ENCODE results near the gene RCAN3. TPM values are rescaled to one million over a fixed set of nuclear protein-coding genes. Genes with fewer than 3 reads are reported as not detected.
"Not testable (repeated sequence)": the region's sequence is repeated elsewhere in the genome, so short reads cannot be mapped to it uniquely, and the experiment has no call there.

The RCAN3 gene
- total RNA-seq, 1 donor from 2014 or later = 5.1 TPM

DNA sequence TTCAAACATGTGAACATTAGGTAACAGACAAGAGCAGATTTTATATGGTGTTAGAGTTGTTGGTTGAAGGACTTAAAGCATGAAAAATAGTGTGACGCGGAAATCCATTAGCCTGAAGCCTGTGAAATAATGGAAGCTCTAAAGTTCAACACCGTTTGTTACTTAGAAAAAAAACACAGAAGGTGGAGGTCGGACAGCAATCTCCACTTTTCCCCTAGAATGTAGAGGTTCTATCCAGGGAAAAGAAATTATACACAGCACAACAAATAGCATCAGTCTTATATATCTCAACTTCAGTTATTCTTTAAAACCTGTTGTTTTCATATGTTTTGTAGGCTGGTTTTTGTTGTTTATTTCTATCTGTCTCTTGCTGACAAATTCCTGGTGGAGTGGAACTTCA is 1.9 kb downstream of the RCAN3 start:
- intact Hi-C loops (cut with DNase I) = loop anchor here (5.0 kb wide), 1 partner anchor 87 kb away; the partner anchor contains the start of gene NIPAL3

DNA sequence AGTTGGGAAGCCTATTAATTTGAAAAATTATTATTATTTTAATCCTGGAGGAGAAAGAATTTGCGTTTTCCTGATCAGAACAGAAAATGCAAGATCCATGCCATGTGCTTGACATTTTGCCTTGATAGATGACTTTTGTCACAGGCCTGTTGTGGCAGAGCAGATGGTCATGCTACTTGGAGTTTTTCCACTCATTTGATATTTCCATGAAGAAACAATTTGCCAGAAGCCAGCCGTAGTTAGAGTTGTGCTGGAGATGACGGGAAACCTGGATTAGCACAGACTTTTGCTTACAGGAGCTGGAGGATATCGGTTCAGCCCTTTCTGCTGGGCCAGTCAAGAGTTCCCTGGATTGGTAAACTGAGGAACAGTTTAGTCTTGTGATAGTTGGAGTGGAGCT is 3.2 kb downstream of the RCAN3 start:
- DNase-seq (ENCODE audit: low spot score) = no peak
- intact Hi-C loops (cut with DNase I) = no loop called here

More for the DNA sequence above, 1.9 kb downstream of the RCAN3 start:
- no peak for DNase-seq (ENCODE audit: low spot score)

DNA sequence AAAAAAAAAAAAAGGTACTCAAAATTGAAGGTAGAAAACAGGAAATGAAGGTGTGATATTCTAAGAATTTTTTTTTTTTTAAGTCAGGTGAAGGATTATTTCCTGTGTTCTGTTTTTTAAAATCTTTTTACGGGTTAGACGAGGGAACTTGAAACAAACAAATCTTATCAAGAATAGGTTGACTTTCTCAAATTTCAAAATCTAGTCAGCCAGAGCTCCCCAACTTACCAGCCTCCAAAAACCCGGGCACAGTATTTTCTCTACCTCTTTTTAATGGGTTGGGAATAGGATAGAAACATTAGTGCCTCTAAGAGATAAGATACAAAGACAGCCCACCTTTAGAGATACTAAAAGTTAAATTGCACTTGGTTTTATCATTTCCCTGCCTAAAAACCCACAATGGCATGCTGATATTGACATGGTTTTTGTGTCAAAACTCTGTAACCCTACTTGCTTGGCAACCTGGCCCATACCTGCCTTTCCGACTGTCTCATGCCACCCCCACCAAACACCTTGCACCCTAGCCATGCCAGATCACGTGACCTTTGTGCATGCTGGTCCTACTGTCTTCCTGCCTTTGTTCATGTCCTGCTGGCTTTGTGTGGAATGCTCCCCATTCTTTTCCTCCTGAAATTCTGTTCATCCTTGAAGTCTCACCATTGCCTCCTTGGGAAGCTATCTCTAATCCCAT is 4.2 kb downstream of the RCAN3 start:
- intact Hi-C loops (cut with DNase I) = no loop called here
- no peak for DNase-seq (ENCODE audit: low spot score)

DNA sequence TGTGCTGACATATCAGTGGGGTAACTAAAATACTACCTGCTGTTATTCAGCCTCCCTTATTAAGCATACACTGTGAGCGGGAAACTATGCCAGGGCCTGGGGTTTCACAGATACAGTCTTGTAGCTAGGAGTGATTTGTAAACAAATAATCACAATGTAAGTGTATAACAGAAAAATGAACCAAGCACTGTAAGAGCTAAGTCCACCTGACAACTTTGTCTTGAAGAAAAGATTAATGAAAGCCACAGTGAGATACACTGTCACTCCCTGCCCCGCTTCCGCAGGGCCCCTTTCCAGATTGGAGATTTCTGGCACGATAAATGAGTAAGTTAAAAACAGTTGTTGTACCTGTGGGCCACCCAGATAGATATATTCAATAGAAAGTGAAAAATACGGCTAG is 4.8 kb downstream of the RCAN3 start:
- no peak for DNase-seq (ENCODE audit: low spot score)
- intact Hi-C loops (cut with DNase I) = no loop called here

DNA sequence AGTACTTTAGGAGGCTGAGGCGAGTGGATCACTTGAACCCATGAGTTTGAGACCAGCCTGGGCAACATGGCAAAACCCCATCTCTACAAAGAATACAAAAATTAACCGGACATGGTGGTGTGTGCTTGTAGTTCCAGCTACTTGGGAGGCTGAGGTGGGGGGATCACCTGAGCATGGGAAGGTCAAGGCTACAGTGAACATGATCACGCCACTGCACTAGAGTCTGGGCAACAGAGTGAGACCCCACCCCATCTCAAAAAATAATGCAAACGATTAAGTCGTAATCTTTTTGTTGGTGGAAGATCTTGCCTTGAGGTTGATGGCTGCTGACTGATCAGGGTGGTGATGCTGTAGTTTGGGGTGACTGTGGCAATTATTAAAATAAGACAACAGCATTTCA is 6.3 kb downstream of the RCAN3 start:
- DNase-seq (ENCODE audit: low spot score) = no peak
- intact Hi-C loops (cut with DNase I) = no loop called here

DNA sequence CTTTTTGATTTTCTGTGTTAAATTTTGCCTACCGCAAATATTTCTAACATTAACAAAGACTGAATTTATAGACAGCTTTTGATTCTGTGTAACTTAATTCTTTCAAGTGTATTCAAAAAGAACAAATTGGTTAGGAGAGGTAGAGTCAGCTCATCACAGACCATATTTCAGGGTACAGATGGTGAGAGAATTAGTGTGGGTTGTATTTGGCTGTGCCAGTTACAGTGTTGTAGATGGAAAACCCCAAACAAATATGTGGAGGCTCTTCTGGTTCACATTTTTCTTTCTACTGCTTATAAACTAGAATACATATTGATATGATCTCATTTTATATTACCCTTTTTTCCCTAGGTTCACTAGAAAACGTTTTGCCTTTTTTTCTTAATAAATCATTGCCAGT is 11.1 kb downstream of the RCAN3 start:
- intact Hi-C loops (cut with DNase I) = no loop called here
- DNase-seq (ENCODE audit: low spot score) = no peak

DNA sequence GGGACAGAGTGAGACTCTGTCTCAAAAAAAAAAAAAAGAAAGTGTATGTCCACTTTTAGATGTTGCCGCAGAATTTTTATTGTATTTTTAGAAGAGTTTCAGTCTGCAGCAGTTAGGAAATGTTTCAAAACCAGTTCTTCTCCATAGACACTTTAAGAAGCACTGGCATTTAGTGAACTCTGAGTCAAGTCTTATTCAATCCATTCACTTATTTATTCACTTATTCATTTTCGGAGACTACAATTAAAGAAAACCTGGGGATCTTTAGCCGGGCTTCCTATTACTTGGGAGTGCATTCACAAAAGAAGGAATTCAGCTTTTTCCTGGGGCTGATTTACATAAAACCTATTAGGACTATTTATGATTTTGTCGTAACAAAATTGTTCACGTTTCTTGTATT is 12.3 kb downstream of the RCAN3 start:
- DNase-seq (ENCODE audit: low spot score) = no peak
- intact Hi-C loops (cut with DNase I) = no loop called here

DNA sequence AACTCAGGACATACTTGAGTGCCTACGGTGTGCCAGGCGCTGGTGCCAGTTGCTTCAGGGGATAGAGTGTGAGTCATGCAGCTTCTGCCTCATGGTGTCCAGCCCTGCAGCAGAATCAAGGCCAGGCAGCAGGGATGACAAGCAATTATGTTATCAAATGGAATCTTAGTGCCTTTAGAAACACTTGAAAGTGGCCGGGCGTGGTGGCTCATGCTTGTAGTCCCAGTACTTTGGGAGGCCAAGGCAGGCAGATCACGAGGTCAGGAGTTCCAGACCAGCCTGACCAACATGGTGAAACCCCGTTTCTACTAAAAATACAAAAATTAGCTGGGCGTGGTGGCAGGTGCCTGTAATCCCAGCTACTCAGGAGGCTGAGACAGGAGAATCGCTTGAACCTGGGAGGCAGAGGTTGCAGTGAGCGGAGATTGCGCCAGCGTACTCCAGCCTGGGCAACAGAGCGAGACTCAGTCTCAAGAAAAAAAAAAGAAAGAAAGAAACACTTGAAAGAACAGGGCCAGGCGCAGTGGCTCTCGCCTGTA is 13.1 kb downstream of the RCAN3 start:
- DNase-seq (ENCODE audit: low spot score); intact Hi-C loops (cut with DNase I): not testable (repeated sequence)

DNA sequence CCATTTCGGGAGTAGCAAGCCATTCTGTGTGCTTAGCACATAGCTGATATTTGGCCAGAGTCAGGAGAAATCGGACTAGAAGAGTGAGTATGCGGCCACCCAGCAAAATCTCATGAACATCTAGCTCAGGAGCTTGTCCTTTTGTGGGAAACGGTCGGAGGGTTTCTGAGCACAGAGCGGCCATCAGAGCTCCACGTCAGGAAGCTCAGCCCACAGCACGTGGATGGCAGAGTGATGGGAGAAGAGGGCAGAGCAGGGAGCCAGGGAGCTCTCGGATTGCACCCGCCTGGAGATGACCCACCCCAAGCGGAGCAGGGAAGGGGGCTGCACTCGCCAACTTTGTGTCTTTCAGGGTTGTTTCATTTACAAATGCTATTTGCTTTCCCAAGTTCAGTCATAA is 13.9 kb downstream of the RCAN3 start:
- intact Hi-C loops (cut with DNase I) = no loop called here
- no peak for DNase-seq (ENCODE audit: low spot score)

DNA sequence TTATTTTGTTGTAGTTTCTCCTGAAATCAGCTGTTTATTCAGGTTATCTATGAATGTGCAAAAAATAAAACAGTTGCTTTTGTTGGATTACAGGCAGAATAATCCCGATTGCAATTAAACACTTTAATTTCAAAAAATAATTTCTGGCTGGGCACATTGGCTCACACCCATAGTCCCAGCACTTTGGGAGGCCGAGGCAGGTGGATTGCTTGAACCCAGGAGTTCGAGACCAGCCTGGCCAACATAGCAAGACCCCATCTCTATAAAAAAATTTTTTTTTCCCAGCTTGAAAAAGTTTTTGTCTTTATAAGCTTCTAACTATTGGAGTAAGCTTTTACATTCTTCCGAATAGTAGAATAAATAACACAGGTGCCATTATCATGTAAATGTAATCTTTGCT is 15.3 kb downstream of the RCAN3 start:
- intact Hi-C loops (cut with DNase I) = no loop called here
- no peak for DNase-seq (ENCODE audit: low spot score)

DNA sequence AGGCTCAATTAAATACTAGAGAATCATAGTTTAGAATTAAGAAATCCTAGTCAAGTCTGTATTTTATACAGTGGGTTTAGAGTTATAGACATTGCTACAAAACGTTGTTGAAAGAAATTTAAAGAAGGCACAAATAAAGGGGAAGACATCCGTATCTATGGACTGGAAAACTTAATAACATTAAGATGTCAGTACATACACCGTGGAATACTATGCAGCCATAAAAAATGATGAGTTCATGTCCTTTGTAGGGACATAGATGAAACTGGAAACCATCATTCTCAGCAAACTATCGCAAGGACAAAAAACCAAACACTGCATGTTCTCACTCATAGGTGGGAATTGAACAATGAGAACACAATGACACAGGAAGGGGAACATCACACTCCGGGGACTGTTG is 17.6 kb downstream of the RCAN3 start:
- intact Hi-C loops (cut with DNase I); DNase-seq (ENCODE audit: low spot score): not testable (repeated sequence)

DNA sequence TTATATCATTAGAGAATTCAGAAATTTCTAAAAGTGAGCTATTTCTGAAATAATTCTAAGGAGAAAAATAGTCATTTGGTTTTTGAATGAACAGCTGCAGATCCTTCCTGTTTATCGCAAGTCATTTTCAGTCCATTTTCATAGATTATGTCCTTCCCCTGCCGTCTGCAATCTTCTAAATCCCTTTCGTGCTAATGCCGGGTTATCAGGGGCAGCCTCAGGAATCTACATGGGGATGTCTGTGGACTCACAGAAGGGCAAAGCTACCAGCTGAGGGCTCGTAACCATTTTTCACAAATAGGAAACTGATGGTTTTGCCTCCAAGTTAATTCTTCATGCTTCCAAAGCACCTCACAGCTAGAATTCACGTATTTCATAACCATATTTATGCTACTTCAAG is 23.0 kb downstream of the RCAN3 start:
- no peak for DNase-seq (ENCODE audit: low spot score)
- intact Hi-C loops (cut with DNase I) = no loop called here

DNA sequence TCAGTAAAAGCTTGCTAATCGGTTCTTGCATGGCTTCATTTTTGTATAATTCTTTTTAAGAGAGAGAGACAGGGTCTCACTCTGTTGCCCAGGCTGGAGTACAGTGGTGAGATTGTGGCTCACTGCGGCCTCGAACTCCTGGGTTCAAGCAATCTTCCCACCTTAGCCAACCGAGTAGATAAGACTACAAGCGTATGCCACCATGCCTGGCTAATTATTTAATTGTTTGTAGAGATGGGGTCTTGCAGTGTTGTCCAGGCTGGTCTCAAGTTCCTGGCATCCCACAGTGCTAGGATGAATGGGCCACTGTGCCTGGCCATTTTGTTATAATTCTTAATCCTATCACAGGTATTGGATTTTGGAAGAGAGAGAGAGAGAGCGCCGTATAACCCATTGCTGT is 23.4 kb downstream of the RCAN3 start:
- intact Hi-C loops (cut with DNase I) = no loop called here
- no peak for DNase-seq (ENCODE audit: low spot score)

DNA sequence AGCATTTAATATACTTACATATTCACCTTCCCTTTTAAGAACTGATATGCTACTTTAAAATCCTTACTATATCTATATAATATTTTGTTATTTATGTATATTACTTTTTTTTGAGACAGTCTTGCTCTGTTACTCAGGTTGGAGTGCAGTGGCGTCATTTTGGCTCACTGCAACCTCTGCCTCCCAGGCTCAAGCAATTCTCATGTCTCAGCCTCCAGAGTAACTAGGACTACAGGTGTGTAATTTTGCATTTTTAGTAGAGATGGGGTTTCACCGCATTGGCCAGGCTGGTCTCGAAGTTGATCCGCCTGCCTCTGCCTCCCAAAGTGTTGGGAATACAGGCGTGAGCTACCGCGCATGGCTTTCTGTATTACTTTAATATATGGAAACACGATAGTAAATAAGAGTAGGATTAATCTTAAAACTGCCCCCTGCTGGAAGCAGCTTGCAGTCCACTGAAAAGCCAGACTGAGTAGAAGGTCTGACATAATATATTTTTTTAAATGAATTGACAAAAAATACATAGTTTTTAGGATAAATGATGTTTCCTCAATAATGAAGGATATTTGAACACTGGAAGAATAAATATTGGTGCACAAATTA is 24.4 kb downstream of the RCAN3 start:
- intact Hi-C loops (cut with DNase I) = no loop called here
- no peak for DNase-seq (ENCODE audit: low spot score)

DNA sequence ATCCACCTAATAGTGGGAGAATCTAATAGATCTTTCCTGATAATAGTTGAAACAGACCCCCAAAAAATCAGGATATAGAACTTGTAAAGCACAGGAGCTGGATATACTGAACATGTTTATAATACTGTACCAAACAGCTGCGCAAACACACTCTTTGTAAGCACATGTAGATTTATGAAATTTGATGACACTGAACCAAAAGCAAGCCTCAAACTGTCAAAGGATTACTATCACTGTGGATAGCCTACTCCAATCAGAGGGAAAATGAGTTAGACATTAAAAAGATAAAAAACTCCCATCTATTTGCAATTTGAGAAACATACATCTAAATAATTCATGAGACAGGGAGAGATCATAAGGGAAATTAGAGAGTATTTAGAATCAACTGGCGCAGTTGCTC is 26.1 kb downstream of the RCAN3 start:
- intact Hi-C loops (cut with DNase I) = no loop called here
- no peak for DNase-seq (ENCODE audit: low spot score)

DNA sequence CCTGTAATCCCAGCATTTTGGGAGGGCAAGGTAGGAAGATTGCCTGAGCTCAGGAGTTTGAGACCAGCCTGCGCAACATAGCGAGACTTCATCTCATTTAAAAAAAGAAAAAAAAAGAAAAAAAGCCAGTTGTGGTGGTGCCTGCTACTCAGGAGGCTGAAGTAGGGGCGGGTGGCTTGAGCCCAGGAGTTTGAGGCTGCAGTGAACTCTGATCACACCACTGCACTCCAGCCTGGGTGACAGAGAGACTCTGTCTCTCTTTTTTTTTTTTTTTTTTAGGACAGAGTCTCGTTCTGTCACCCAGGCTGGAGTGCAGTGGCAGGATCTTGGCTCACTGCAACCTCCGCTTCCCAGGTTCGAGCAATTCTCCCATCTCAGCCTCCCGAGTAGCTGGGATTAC is 26.7 kb downstream of the RCAN3 start:
- intact Hi-C loops (cut with DNase I); DNase-seq (ENCODE audit: low spot score): not testable (repeated sequence)

DNA sequence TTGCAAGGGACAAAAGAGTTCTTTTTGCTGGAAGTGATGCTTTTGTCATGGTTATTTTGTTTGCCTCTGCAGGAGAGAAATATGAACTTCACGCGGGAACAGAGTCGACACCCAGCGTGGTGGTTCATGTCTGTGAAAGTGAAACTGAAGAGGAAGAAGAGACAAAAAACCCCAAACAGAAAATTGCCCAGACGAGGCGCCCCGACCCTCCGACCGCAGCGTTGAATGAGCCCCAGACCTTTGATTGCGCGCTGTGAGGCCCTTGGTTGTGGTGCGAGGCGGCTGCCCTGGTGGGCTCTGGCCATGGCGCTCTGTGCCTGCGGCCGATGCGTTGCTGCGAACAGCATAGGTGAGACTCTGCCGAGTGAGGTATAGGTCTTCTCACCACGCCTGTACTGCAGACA is 32.4 kb downstream of the RCAN3 start:
- intact Hi-C loops (cut with DNase I) = no loop called here
- no peak for DNase-seq (ENCODE audit: low spot score)

DNA sequence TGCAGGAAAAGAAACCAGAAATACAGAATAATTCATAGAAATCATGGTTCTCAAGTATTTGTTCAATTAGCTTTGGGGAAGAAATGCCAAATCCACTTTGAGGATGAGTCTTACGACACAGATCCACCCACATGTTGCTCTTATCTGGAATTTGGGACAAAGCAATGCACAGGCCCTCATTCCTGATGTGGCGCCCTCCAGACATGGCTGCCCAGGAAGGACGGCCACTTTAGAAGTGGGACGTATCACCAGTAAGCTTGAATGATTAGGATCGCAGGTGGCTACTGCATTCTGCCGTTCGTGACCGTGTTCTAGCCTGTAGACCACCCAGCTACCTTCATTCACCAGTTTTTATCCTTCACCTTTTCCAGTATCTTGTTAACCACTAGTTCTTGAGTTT is 33.1 kb downstream of the RCAN3 start:
- intact Hi-C loops (cut with DNase I) = no loop called here
- DNase-seq (ENCODE audit: low spot score) = no peak

DNA sequence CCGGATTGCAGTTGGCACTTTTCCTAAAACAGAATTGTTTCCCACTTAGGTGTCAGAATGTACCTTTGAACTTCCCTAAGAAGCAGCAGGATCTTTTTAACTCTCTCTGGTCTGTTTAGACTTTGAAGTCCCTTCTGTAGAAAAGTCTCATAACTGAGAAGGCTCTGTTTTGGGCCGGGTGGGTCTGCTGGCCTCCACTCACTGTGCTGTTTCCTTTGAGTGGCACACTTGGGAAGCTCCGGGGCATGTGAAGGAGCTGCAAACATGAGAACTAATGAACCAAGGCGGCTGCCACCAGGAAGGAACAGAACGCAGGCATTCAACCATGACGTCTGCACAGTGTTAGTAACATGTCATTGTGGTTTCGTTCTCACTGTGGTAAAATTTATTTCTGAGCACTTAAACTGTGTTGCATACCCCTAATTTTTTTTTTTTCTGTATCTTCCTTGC is 33.8 kb downstream of the RCAN3 start:
- intact Hi-C loops (cut with DNase I) = no loop called here

DNA sequence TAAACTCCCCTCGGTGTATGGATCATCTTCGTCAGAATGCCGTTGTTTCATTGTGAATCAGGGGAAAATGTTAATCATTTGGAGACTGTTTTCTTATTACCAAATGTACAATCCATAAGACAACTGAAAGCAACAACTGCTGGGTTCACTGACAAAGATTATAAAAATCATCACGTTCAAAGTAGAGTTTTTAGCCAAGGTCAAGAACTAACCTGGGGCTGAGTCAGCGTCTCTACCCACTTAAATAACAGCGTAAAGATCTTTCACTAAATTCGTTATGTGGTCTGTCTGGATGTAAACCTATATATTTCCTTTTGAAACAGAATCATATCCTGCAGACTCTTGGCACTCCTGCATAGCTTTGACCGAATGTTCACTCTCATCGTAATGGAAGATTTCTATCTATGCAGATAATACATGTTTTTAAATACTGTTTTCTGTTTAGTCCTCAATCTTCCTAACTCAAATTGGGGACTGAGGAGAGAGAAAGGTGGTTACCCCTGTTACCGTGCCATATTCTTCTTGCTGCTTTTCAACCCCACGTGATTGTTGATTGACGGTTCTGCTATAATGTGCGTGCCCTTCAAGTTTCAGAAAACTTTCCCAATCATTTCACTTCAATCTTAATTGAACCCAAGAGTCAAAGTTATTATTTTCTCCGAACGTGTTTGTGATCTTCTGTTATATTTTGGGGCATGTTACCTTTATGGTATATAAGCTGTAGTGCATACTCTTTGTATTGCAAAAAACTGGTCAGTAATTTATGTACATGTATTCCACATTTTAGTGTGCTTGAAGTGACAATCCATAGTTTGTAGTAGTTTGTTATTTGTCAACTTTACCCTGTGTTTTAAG is 37.6 kb downstream of the RCAN3 start:
- no peak for DNase-seq (ENCODE audit: low spot score)
- intact Hi-C loops (cut with DNase I) = no loop called here

More for the DNA sequence above, 33.8 kb downstream of the RCAN3 start:
- no peak for DNase-seq (ENCODE audit: low spot score)

All from cardiac septum (tissue), 1 donor.